Hepatocyte (in vitro differentiated cells): ENCODE measurements around the gene CAST.

Experiments used
- CTCF ChIP-seq: fragments of 200-600 bp; sonication (generic); IDR thresholded peaks from 2 replicates; pipeline ENCODE4 v1.5.1; 2016; ENCODE audit warnings: antibody characterized with exemption, mild to moderate bottlenecking; ENCODE audit not compliant: poor library complexity
- EZH2 ChIP-seq: fragments of 200-600 bp; sonication (generic); IDR thresholded peaks from 2 replicates; pipeline ENCODE4 v1.6.1; 2016; ENCODE audit warnings: antibody characterized with exemption, mild to moderate bottlenecking, borderline replicate concordance

- TF ChIP-seq EZH2 (no peak), CTCF (no peak)
Measured at GRCh38 chr5:96816411-96816939, 154.3 kb downstream of the CAST start.
